KG1 (cell line): ENCODE data around the gene GAL3ST2.

ENCODE experiments used
- DNase-seq: peaks from one replicate; lab custom pipeline; 2025; lab: John Stamatoyannopoulos, UW

Gene GAL3ST2

GRCh38 chr2:241846406-241846805 lies 69.8 kb downstream of the GAL3ST2 start:
- DNase-seq, result no peak

GRCh38 chr2:241848761-241849615 lies 72.4 kb downstream of the GAL3ST2 start:
- no peak for DNase-seq

- no peak for DNase-seq
Measured at GRCh38 chr2:241849616-241850543, 73.3 kb downstream of the GAL3ST2 start.

- DNase-seq, result no peak
Measured at GRCh38 chr2:241850544-241851324, 74.1 kb downstream of the GAL3ST2 start.

- no peak for DNase-seq
Measured at GRCh38 chr2:241851325-241852115, 74.9 kb downstream of the GAL3ST2 start.

GRCh38 chr2:241852116-241852980 lies 75.7 kb downstream of the GAL3ST2 start:
- no peak for DNase-seq

GRCh38 chr2:241852981-241853631 lies 76.5 kb downstream of the GAL3ST2 start:
- DNase-seq, result no peak
